Keratinocyte (primary cell): ENCODE data around the gene PLXND1. TPM values are rescaled to one million over a fixed set of nuclear protein-coding genes. Genes with fewer than 3 reads are reported as not detected.

ENCODE experiments used
- DNase-seq: peaks from one replicate; pipeline ENCODE4 v3.0.0-alpha.2; 2011; ENCODE audit warnings: low read depth, missing footprints, low spot score
- FAIRE-seq: peaks from 2 replicates; lab custom pipeline; 2011; peaks lifted over from hg19 to GRCh38; lab: Jason Lieb, UNC
- H2AFZ ChIP-seq: 2 replicates; pipeline ENCODE4 v1.6.0; 2012; ENCODE audit warnings: low read length, control low read depth, inconsistent platforms; ENCODE audit not compliant: control insufficient read depth
- H3K27ac ChIP-seq: 2 replicates; pipeline ENCODE4 v1.5.1; 2011; ENCODE audit warnings: low read length; ENCODE audit not compliant: control insufficient read depth, insufficient read depth
- H3K27me3 ChIP-seq: 3 replicates; pipeline ENCODE4 v1.6.0; 2011; ENCODE audit warnings: low read length; ENCODE audit not compliant: control insufficient read depth, insufficient read depth; ENCODE audit errors: extremely low read depth
- H3K36me3 ChIP-seq, 2 experiments: 2 replicates in 1 of 2; 3 replicates in 1 of 2; pipeline ENCODE4 v1.5.1; 2011; ENCODE audit warnings: low read length in 2 of 2, mild to moderate bottlenecking in 1 of 2; ENCODE audit not compliant: control insufficient read depth in 2 of 2, insufficient read depth in 2 of 2; ENCODE audit errors: extremely low read depth in 1 of 2
- H3K4me1 ChIP-seq: 3 replicates; pipeline ENCODE4 v1.5.1; 2011; ENCODE audit warnings: low read length; ENCODE audit not compliant: control insufficient read depth, insufficient read depth; ENCODE audit errors: extremely low read depth
- H3K4me2 ChIP-seq: 3 replicates; pipeline ENCODE4 v1.6.0; 2011; ENCODE audit warnings: low read depth, low read length; ENCODE audit not compliant: control insufficient read depth, insufficient read depth; ENCODE audit errors: extremely low read depth
- H3K4me3 ChIP-seq, 3 experiments: fragments of 200-600 bp in 1 of 3; sonication (generic) in 1 of 3; 2 replicates in 2 of 3; 3 replicates in 1 of 3; pipeline ENCODE4 v1.5.1; 2011 to 2016; ENCODE audit warnings: low read length in 3 of 3, mild to moderate bottlenecking in 3 of 3, control low read depth in 2 of 3, inconsistent platforms in 1 of 3, low read depth in 1 of 3, mixed read lengths in 1 of 3, mixed run types in 1 of 3, moderate library complexity in 1 of 3; ENCODE audit not compliant: control insufficient read depth in 2 of 3, insufficient read depth in 2 of 3; ENCODE audit errors: extremely low read depth in 1 of 3
- H3K79me2 ChIP-seq: 2 replicates; pipeline ENCODE4 v1.6.0; 2012; ENCODE audit warnings: low read length; ENCODE audit not compliant: control insufficient read depth, insufficient read depth
- H3K9ac ChIP-seq: 3 replicates; pipeline ENCODE4 v1.6.0; 2011; ENCODE audit warnings: low read length; ENCODE audit not compliant: control insufficient read depth, insufficient read depth; ENCODE audit errors: extremely low read depth
- H3K9me1 ChIP-seq: 3 replicates; pipeline ENCODE4 v1.6.0; 2011; ENCODE audit warnings: low read length; ENCODE audit not compliant: control insufficient read depth, insufficient read depth; ENCODE audit errors: extremely low read depth
- H3K9me3 ChIP-seq: 2 replicates; pipeline ENCODE4 v1.5.1; 2012; ENCODE audit warnings: low read depth, low read length; ENCODE audit not compliant: control insufficient read depth
- H4K20me1 ChIP-seq: 3 replicates; pipeline ENCODE4 v1.6.0; 2011; ENCODE audit warnings: low read length; ENCODE audit not compliant: control insufficient read depth, insufficient read depth; ENCODE audit errors: extremely low read depth
- EZH2 ChIP-seq: IDR thresholded peaks from one replicate; pipeline ENCODE4 v1.6.1; 2012; ENCODE audit warnings: inconsistent platforms, mild to moderate bottlenecking, low read length, moderate library complexity
- dilution Hi-C: fragments of 300-500 bp; cut with MboI; formaldehyde crosslinking; loops from one replicate; pipeline ENCODE4 v1.7.0; 2020; ENCODE audit warnings: low sequenced_read_pairs; ENCODE audit not compliant: extremely low pct_ligation_motif_present
- polyA plus RNA-seq, 5 experiments: library from polyadenylated mRNA; depleted of rRNA in 3 of 5; stranded (reverse) in 3 of 5; stranded (forward) in 1 of 5; unstranded in 1 of 5; fragments of >200 nt; gene quantifications; 1 replicate in 1 of 5; 2 replicates in 3 of 5; 3 replicates in 1 of 5; pipeline versions ENCODE4 v1.2.1 to v1.2.3, GENCODE V29; 2011 to 2012; ENCODE audit warnings: missing spikeins in 2 of 5, low read depth in 1 of 5, low replicate concordance in 1 of 5
- TF ChIP-seq, protein P1 (sequence below), 3 experiments: IDR thresholded peaks in 1 of 3; conservative IDR thresholded peaks in 1 of 3; optimal IDR thresholded peaks in 1 of 3; 2 replicates in 2 of 3; 3 replicates in 1 of 3; pipeline versions ENCODE3 to v1.5.1; 2011; ENCODE audit warnings: low read length in 3 of 3, mild to moderate bottlenecking in 3 of 3, moderate library complexity in 2 of 3, control low read depth in 1 of 3, inconsistent platforms in 1 of 3; ENCODE audit not compliant: insufficient read depth in 2 of 3; ENCODE audit errors: extremely low read depth in 1 of 3

The PLXND1 gene
- polyA plus RNA-seq, 1 donor (not counting 4 experiments of a cell fraction or from before 2014, with no cell fraction given), result 0.09 TPM

DNA sequence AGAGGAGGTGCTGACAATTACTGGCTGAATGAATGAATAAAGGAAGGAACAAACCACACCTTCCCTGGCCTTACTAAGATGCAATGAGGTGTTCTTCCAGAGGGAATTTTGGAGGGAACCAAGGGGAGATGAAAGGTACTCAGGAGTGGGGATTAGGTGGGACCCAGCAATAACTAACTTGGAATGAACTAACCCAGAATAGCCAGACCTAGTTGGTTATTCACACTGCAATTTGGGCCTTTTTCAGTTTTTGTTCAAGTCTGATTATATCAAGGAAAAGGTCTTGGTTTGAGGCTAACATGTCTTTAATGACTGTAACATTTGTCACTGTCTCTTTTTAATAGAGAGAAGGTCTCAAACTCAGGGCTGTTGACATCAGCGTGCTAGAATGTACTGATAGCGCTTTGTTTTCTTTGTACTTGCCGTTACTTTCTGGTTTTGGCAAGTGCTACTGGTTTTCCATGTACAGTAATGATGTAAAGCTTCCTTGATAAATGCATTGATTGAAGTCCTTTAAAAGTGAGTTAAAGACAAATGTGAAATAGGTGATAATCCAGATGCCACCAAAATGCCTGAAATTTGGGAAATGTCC lies 3.2 kb upstream of the PLXND1 start:
- no peak for DNase-seq
- dilution Hi-C loops, result no loop called here

DNA sequence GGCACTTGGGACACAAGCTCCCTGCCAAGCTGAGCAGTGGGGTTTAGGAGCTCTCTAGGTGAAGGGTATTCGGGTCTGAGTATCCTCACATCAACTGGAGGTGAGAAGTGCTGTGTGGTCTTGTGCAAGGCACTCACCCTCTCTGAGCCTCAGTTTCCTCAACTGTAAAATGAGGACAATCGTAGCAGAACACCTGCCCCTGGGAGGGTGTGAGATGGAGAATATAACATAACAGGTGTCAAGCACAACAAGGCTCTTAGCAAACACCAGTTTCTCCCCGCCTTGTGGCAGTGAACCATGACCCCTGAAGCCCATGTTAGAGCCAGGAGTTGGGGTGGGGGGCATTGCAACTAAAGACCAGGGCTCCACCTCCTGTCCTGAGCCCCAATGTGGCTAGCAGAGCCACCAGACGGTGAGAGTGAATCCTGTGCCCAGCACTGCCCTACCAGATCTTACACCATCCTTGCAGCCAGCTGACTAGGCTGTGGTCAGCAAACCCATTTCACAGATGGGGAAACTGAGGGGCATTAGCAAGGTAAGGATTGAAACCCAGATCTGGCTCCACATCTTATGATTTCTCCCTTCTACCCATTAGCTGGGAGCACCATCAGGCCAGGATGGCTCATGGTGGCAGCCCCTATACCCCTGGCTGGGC lies 2.6 kb upstream of the PLXND1 start:
- Histone ChIP-seq H3K4me3 (no peak overlapping the region), H3K36me3 (no peaks in the 10 kb centered on the region), H3K4me1 (no peaks in the 10 kb centered on the region), H2AFZ (no peak overlapping the region), H3K79me2 (no peaks in the 10 kb centered on the region), H3K27ac (no peak overlapping the region), H3K27me3 (peaks cover 43% of the 10 kb centered on the region), H3K4me2 (no peak overlapping the region), H3K9me3 (no peaks in the 10 kb centered on the region), H4K20me1 (peaks cover 3% of the 10 kb centered on the region), H3K9ac (no peak overlapping the region), H3K9me1 (no peaks in the 10 kb centered on the region)
- dilution Hi-C loops, result no loop called here
- TF ChIP-seq, protein P1, sequence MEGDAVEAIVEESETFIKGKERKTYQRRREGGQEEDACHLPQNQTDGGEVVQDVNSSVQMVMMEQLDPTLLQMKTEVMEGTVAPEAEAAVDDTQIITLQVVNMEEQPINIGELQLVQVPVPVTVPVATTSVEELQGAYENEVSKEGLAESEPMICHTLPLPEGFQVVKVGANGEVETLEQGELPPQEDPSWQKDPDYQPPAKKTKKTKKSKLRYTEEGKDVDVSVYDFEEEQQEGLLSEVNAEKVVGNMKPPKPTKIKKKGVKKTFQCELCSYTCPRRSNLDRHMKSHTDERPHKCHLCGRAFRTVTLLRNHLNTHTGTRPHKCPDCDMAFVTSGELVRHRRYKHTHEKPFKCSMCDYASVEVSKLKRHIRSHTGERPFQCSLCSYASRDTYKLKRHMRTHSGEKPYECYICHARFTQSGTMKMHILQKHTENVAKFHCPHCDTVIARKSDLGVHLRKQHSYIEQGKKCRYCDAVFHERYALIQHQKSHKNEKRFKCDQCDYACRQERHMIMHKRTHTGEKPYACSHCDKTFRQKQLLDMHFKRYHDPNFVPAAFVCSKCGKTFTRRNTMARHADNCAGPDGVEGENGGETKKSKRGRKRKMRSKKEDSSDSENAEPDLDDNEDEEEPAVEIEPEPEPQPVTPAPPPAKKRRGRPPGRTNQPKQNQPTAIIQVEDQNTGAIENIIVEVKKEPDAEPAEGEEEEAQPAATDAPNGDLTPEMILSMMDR (optimal IDR thresholded peaks at IDR 0.05 in 1 of 3, IDR thresholded peaks at IDR 0.05 in 1 of 3, conservative IDR thresholded peaks at IDR 0.05 in 1 of 3; ENCODE audit: extremely low read depth in 1 of 3, insufficient read depth in 2 of 3, low read length in 3 of 3), result no peak
- no peak for TF ChIP-seq EZH2
- no peak for DNase-seq
- no peak for FAIRE-seq

More for the DNA sequence above, 3.2 kb upstream of the PLXND1 start:
- Histone ChIP-seq H3K79me2 (no peaks in the 10 kb centered on the region), H3K4me2 (no peak overlapping the region), H3K4me1 (no peaks in the 10 kb centered on the region), H3K36me3 (no peaks in the 10 kb centered on the region), H4K20me1 (peaks cover under 1% of the 10 kb centered on the region), H2AFZ (no peak overlapping the region), H3K27me3 (peaks cover 37% of the 10 kb centered on the region), H3K9me3 (no peaks in the 10 kb centered on the region), H3K4me3 (no peak overlapping the region), H3K27ac (no peak overlapping the region), H3K9me1 (no peaks in the 10 kb centered on the region), H3K9ac (no peak overlapping the region)
- no peak for FAIRE-seq
- TF ChIP-seq, protein P1 (optimal IDR thresholded peaks at IDR 0.05 in 1 of 3, IDR thresholded peaks at IDR 0.05 in 1 of 3, conservative IDR thresholded peaks at IDR 0.05 in 1 of 3; ENCODE audit: extremely low read depth in 1 of 3, insufficient read depth in 2 of 3, low read length in 3 of 3), result no peak
- TF ChIP-seq EZH2, result no peak
